GM18499 (cell line): ENCODE measurements around the gene INAFM2.

ENCODE experiments used
- ATAC-seq: cut with Tn5 transposase; IDR thresholded peaks from one replicate; pipeline ENCODE4 v1.9.1; 2021; ENCODE audit warnings: moderate number of reproducible peaks; ENCODE audit not compliant: insufficient read depth, unreplicated experiment

Gene INAFM2

DNA sequence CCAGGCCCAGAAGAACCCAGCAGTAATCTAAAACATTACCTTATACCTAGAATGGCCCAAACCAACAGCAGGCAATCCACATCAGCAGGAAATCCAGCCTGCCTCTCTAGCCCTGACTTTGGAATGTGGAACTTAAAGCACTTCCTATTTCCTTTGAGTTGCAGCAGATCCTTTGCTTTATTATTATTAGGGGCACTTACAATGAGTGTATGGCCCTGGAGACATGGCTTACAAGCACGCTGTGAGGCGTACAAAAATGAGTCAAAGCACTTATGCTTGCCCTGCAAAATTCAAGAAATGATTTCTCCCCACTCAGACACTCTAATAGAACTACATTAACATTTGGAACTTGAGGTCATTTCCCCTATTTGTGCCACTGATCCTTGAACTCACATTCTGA, 49.5 kb downstream of the INAFM2 start:
- ATAC-seq: no peak
